Cortex of kidney (tissue), 1 donor: ENCODE results near the gene ACVR1B.

Experiments
- DNase-seq: peaks from one replicate; lab custom pipeline; 2025; lab: John Stamatoyannopoulos, UW

The ACVR1B gene

GRCh38 chr12:52045794-52046199 is 94.3 kb downstream of the ACVR1B start:
- no peak for DNase-seq
